AG04449 (cell line): ENCODE measurements around the gene PLPP6.
A peak's percentile ranks its signal among the peaks of the same experiment; 100 is the strongest.

Source experiments
- CTCF ChIA-PET: fragments of 350-600 bp; formaldehyde crosslinking; extraction: SDS; loops from one replicate; lab custom pipeline; 2021; ENCODE audit warnings: antibody characterized with exemption; lab: Yijun Ruan, JAX
- POLR2A ChIA-PET: fragments of 400-600, 350-600 bp; formaldehyde crosslinking; extraction: SDS; loops from one replicate; lab custom pipeline; 2020; ENCODE audit warnings: antibody characterized with exemption, inconsistent platforms; lab: Yijun Ruan, JAX
- DNase-seq: peaks from one replicate; pipeline ENCODE4 v3.0.0-alpha.2; 2010; ENCODE audit warnings: low read depth, low spot score
- H3K4me3 ChIP-seq: 2 replicates; pipeline ENCODE4 v1.5.1; 2011; ENCODE audit warnings: low read depth, mild to moderate bottlenecking, control low read depth, low read length
- TF ChIP-seq, protein P1 (sequence below): IDR thresholded peaks from one replicate; pipeline ENCODE4 v1.5.1; 2011; ENCODE audit warnings: mild to moderate bottlenecking, moderate library complexity, low read length, control low read depth, inconsistent platforms; ENCODE audit not compliant: insufficient read depth; ENCODE audit errors: missing control alignments

The PLPP6 gene

DNA sequence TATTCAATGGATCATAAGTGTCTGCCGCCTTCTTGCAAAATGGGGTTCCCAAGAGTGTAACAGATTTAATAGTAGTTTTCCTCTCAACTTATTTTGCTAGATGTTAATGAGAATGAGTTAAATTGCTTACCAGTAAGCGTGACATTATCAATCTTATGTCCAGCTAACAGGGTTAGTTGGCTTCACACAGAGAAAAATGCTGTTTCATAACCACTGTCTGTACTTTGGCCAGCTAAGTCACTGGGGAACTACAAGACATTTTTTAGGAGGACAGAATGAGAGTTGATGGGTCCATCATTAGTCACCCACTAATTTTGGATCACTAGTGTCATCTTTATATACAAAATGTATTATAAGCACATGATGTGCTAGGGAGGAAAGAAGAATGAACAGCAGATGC, 18.7 kb downstream of the PLPP6 start:
- TF ChIP-seq, protein P1, sequence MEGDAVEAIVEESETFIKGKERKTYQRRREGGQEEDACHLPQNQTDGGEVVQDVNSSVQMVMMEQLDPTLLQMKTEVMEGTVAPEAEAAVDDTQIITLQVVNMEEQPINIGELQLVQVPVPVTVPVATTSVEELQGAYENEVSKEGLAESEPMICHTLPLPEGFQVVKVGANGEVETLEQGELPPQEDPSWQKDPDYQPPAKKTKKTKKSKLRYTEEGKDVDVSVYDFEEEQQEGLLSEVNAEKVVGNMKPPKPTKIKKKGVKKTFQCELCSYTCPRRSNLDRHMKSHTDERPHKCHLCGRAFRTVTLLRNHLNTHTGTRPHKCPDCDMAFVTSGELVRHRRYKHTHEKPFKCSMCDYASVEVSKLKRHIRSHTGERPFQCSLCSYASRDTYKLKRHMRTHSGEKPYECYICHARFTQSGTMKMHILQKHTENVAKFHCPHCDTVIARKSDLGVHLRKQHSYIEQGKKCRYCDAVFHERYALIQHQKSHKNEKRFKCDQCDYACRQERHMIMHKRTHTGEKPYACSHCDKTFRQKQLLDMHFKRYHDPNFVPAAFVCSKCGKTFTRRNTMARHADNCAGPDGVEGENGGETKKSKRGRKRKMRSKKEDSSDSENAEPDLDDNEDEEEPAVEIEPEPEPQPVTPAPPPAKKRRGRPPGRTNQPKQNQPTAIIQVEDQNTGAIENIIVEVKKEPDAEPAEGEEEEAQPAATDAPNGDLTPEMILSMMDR, result no peak
- ChIA-PET POLR2A (no interaction called here), CTCF (interaction anchor here (0.6 to 1.8 kb wide), 4 partner anchors 11 to 298 kb away, joined by 3 to 5 read pairs (median 3); no protein-coding TSS in a partner anchor)
- peak overlapping the region; percentile 91 for H3K4me3 ChIP-seq
- DNase-seq, result no peak

DNA sequence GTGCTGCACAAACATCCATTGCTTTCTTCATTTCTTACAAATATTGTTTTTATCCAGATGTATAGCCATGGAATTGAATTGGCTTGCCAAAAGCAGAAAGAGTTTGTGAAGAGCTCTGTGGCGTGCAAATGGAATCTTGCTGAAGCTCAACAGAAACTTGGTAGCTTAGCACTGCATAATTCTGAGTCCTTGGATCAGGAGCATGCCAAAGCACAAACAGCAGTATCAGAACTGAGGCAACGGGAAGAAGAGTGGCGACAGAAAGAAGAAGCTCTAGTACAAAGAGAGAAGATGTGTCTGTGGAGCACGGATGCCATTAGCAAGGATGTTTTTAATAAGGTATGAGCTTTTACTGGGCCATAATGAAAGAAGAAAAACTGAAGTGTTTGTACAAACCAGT, 22.7 kb downstream of the PLPP6 start:
- TF ChIP-seq, protein P1, result no peak
- POLR2A ChIA-PET, result no interaction called here
- CTCF ChIA-PET, result no interaction called here
- no peak for DNase-seq
- H3K4me3 ChIP-seq, result no peak overlapping the region

DNA sequence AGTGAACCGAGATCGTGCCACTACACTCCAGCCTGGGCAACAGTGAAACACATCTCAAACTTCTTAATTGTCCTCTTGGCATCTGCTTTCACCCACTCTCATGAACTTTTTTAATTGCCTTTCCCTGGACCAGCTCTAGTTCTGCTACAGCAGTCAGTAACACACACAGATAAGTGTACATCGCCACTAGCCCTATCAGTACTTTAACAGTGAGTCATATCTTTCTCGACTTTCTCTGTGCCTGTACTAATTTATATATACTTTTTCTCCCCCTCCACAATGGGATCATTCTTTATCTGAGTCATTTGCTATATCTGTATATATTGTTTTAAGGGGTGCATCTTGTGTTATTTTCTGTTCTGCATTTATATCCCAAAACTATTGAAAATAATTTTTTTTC, 24.0 kb downstream of the PLPP6 start:
- ChIA-PET CTCF (interaction anchor here (0.6 kb wide), 1 partner anchor 98 kb away, joined by 3 read pairs; no protein-coding TSS in a partner anchor), POLR2A (no interaction called here)
- TF ChIP-seq, protein P1, result no peak
- no peak overlapping the region for H3K4me3 ChIP-seq
- DNase-seq, result no peak

DNA sequence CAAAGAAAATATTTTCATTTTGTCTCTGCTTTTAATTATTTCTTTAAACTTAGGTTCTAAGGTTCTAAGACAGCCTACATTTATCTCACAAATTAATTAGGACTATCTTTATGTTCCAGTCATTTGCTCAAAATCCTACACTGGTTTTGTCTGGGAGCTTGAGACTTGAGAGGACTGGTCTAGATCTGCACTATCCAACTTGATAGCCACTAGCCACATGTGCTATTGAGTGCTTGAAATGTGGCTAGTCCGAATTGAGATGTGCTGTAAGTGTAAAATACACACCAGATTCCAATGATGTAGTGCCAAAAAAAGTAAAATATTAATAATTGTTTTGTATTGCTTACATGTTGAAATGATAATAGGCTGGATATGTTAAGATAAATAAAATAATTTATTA, 24.5 kb downstream of the PLPP6 start:
- no peak for DNase-seq
- ChIA-PET POLR2A (no interaction called here), CTCF (no interaction called here)
- no peak overlapping the region for H3K4me3 ChIP-seq
- TF ChIP-seq, protein P1, result no peak

DNA sequence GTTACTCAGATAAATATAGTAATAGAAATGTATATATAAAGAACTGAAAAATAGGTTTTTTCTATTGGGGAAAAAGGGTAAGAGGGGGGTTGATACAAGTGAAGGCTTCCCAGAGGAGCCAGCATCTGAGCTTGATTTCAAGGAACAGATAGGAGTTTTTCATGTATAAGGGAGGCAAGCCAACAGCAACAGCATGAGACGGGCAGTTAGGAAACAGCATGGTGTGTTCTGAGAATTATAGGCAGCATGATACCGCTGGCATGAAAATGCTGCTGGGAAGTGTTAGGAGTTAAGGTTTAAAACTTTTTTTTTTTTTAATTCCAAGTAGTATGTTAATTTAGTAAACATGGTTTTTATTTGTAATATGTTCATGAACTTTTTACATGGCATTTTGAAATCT, 26.9 kb downstream of the PLPP6 start:
- TF ChIP-seq, protein P1, result no peak
- CTCF ChIA-PET, result interaction anchor here (0.6 kb wide), 1 partner anchor 84 kb away, joined by 4 read pairs; no protein-coding TSS in a partner anchor
- POLR2A ChIA-PET, result no interaction called here
- no peak for DNase-seq
- no peak overlapping the region for H3K4me3 ChIP-seq

DNA sequence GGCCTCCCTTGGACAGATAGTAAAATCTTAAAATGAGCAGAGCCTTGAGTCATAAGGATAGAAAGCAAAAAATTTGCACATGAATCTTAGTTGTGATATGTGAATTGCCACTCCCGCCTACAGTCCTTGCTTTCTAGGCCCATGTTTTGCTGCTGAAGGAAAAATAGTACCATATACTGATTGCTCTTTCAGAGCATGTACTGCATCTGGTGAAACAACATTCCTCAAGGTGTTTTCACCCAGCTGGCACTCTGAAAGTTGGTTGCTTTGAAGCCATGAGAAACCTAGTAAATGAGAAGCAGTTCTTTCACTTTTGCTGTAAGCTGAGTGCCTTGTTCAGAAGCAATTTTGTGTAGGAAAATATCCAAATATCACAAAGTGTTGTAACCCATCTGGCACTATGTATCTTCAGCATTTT, 27.6 kb downstream of the PLPP6 start:
- POLR2A ChIA-PET, result no interaction called here
- CTCF ChIA-PET, result no interaction called here

More for the DNA sequence above, 27.6 kb downstream of the PLPP6 start:
- TF ChIP-seq, protein P1, result no peak
- no peak overlapping the region for H3K4me3 ChIP-seq
- DNase-seq, result no peak
